Progenitor cell of endocrine pancreas (in vitro differentiated cells): ENCODE data around the gene TMEM134. TPM values are rescaled to one million over a fixed set of nuclear protein-coding genes. Genes with fewer than 3 reads are reported as not detected.
"Not testable (repeated sequence)": the region's sequence is repeated elsewhere in the genome, so short reads cannot be mapped to it uniquely, and the experiment has no call there.

ENCODE experiments used
- DNase-seq: peaks from one replicate; pipeline ENCODE4 v3.0.0; 2021; ENCODE audit warnings: low spot score; ENCODE audit not compliant: unreplicated experiment
- H3K27ac Mint-ChIP-seq: 2 replicates; pipeline ENCODE4 v1.8.0; 2021; ENCODE audit warnings: mild to moderate bottlenecking, moderate library complexity, mixed read lengths
- H3K27me3 Mint-ChIP-seq: 2 replicates; pipeline ENCODE4 v1.8.0; 2021; ENCODE audit warnings: mixed read lengths
- H3K36me3 Mint-ChIP-seq: 2 replicates; pipeline ENCODE4 v1.8.0; 2022; ENCODE audit warnings: mixed read lengths; ENCODE audit not compliant: insufficient read depth
- H3K4me1 Mint-ChIP-seq: 2 replicates; pipeline ENCODE4 v1.8.0; 2021; ENCODE audit warnings: low read depth, mixed read lengths
- H3K4me3 Mint-ChIP-seq: 2 replicates; pipeline ENCODE4 v1.8.0; 2021; ENCODE audit warnings: low read depth, mild to moderate bottlenecking, moderate library complexity, mixed read lengths
- H3K9me3 Mint-ChIP-seq: 2 replicates; pipeline ENCODE4 v1.8.0; 2021; ENCODE audit warnings: low read depth, mixed read lengths
- CTCF ChIP-seq: fragments of 200-600 bp; sonication (generic); IDR thresholded peaks from one replicate; pipeline ENCODE4 v1.5.0; 2021; ENCODE audit warnings: antibody characterized with exemption, mild to moderate bottlenecking; ENCODE audit not compliant: unreplicated experiment
- total RNA-seq: library from RNA; stranded (reverse); gene quantifications from 2 replicates; pipeline ENCODE4 v1.2.1, GENCODE V29; 2021

The TMEM134 gene
- total RNA-seq, 1 donor from 2014 or later = 63.3 TPM

GRCh38 chr11:67482275-67482826, 13.3 kb upstream of the TMEM134 start:
- H3K27ac Mint-ChIP-seq = no peak overlapping the region
- H3K4me1 Mint-ChIP-seq = peaks cover 9% of the 10 kb centered on the region

GRCh38 chr11:67477344-67478050, 8.4 kb upstream of the TMEM134 start:
- H3K27ac Mint-ChIP-seq, H3K9me3 Mint-ChIP-seq: not testable (repeated sequence)

More at GRCh38 chr11:67482275-67482826, 13.3 kb upstream of the TMEM134 start:
- peaks cover 8% of the 10 kb centered on the region for H3K36me3 Mint-ChIP-seq
- TF ChIP-seq CTCF = no peak
- no peak for DNase-seq
- H3K9me3 Mint-ChIP-seq = peaks cover 2% of the 10 kb centered on the region
- H3K4me3 Mint-ChIP-seq = peak overlapping the region; percentile 87
- H3K27me3 Mint-ChIP-seq = peaks cover 2% of the 10 kb centered on the region

GRCh38 chr11:67476692-67477091, 7.6 kb upstream of the TMEM134 start:
- not testable (repeated sequence) for DNase-seq, H3K27ac Mint-ChIP-seq

More at GRCh38 chr11:67477344-67478050, 8.4 kb upstream of the TMEM134 start:
- H3K27me3 Mint-ChIP-seq, H3K36me3 Mint-ChIP-seq, H3K4me1 Mint-ChIP-seq, H3K4me3 Mint-ChIP-seq, DNase-seq: not testable (repeated sequence)

GRCh38 chr11:67472882-67473281, 3.8 kb upstream of the TMEM134 start:
- DNase-seq = no peak

More at GRCh38 chr11:67476692-67477091, 7.6 kb upstream of the TMEM134 start:
- H3K27me3 Mint-ChIP-seq, H3K36me3 Mint-ChIP-seq, H3K4me1 Mint-ChIP-seq, H3K4me3 Mint-ChIP-seq, H3K9me3 Mint-ChIP-seq: not testable (repeated sequence)

GRCh38 chr11:67470337-67471002, 1.4 kb upstream of the TMEM134 start:
- Mint-ChIP-seq H3K4me1 (peaks cover 9% of the 10 kb centered on the region), H3K9me3 (no peaks in the 10 kb centered on the region), H3K4me3 (peak overlapping the region; percentile 17), H3K27ac (no peak overlapping the region), H3K27me3 (peaks cover 2% of the 10 kb centered on the region), H3K36me3 (no peaks in the 10 kb centered on the region)
- TF ChIP-seq CTCF = no peak
- no peak for DNase-seq

More at GRCh38 chr11:67472882-67473281, 3.8 kb upstream of the TMEM134 start:
- Mint-ChIP-seq H3K4me3 (no peak overlapping the region), H3K9me3 (peaks cover 7% of the 10 kb centered on the region), H3K27ac (no peak overlapping the region), H3K36me3 (no peaks in the 10 kb centered on the region), H3K4me1 (peaks cover 3% of the 10 kb centered on the region), H3K27me3 (peaks cover 2% of the 10 kb centered on the region)
- no peak for TF ChIP-seq CTCF

- Mint-ChIP-seq H3K4me3 (peak overlapping the region; percentile 73), H3K9me3 (no peaks in the 10 kb centered on the region), H3K27ac (peak overlapping the region; percentile 93), H3K4me1 (peaks cover 12% of the 10 kb centered on the region), H3K36me3 (no peaks in the 10 kb centered on the region), H3K27me3 (peaks cover 2% of the 10 kb centered on the region)
- TF ChIP-seq CTCF = no peak
- no peak for DNase-seq
Measured at GRCh38 chr11:67469508-67469811, 409 bp upstream of the TMEM134 start.
